Gastroesophageal sphincter (tissue), 3 donors: ENCODE data around the gene KCTD16.

Experiments used
- CTCF ChIP-seq, 4 experiments: fragments of 200-600 bp in 2 of 4; fragments of 450-650 bp in 2 of 4; sonication (generic) in 1 of 4; IDR thresholded peaks; one replicate each; pipeline ENCODE4 v1.5.1; 2017 to 2019; ENCODE audit warnings: antibody characterized with exemption in 4 of 4, mild to moderate bottlenecking in 2 of 4, moderate library complexity in 2 of 4
- POLR2A ChIP-seq, 2 donors: fragments of 450-650 bp; IDR thresholded peaks; one replicate each; pipeline ENCODE4 v1.6.1; 2017; ENCODE audit warnings: antibody characterized with exemption in 2 of 2, mild to moderate bottlenecking in 2 of 2, moderate library complexity in 1 of 2

- TF ChIP-seq CTCF (IDR thresholded peaks at IDR 0.05) (no peak), POLR2A (IDR thresholded peaks at IDR 0.05) (no peak)
These were observed 215.6 kb downstream of the KCTD16 start for GRCh38 chr5:144386315-144386714.
